Lower lobe of right lung (tissue), 2 donors: Measurements from ENCODE around the gene SYCP1. TPM values are rescaled to one million over a fixed set of nuclear protein-coding genes. Genes with fewer than 3 reads are reported as not detected.
"Not testable (repeated sequence)": the region's sequence is repeated elsewhere in the genome, so short reads cannot be mapped to it uniquely, and the experiment has no call there.

Source experiments
- ATAC-seq, 2 donors: fragments of 200-7000 bp; cut with Tn5 transposase; one replicate each; pipeline ENCODE4 v1.9.1; 2020 to 2022; ENCODE audit warnings: mild to moderate bottlenecking in 2 of 2, moderate library complexity in 2 of 2
- DNase-seq: peaks from one replicate; pipeline ENCODE4 v3.0.0-alpha.2; 2020
- H3K27ac ChIP-seq: fragments of 200-600 bp; one replicate; pipeline ENCODE4 v1.8.0; 2022
- H3K27me3 ChIP-seq: fragments of 200-600 bp; one replicate; pipeline ENCODE4 v1.8.0; 2022; ENCODE audit warnings: low read depth
- H3K36me3 ChIP-seq: fragments of 200-600 bp; one replicate; pipeline ENCODE4 v1.8.0; 2022; ENCODE audit warnings: mild to moderate bottlenecking
- H3K4me1 ChIP-seq: fragments of 200-600 bp; one replicate; pipeline ENCODE4 v1.8.0; 2022
- H3K4me3 ChIP-seq: fragments of 200-600 bp; one replicate; pipeline ENCODE4 v1.8.0; 2022; ENCODE audit warnings: mild to moderate bottlenecking
- H3K9me3 ChIP-seq: fragments of 200-600 bp; one replicate; pipeline ENCODE4 v1.8.0; 2022
- intact Hi-C: fragments of 100-400 bp; cut with DNase I; formaldehyde crosslinking; loops from one replicate; pipeline ENCODE4 v1.11.0; 2022
- total RNA-seq: library from RNA; stranded (reverse); fragmentation: NEBNext Ultra II Directional; extraction: Animal tissue kit (Norgen Biotek cat#: 25700); gene quantifications from one replicate; pipeline ENCODE4 v1.2.1, GENCODE V29; 2021
- TF ChIP-seq, protein P1 (sequence below): fragments of 200-600 bp; IDR thresholded peaks from one replicate; pipeline ENCODE4 v1.8.0; 2022; ENCODE audit warnings: antibody characterized with exemption, mild to moderate bottlenecking
- donor health status: DM: no; HTN: yes; CAD: no; lungs with severe emphysema.

Gene SYCP1
- total RNA-seq, 1 donor from 2014 or later, result not detected

- Histone ChIP-seq H3K4me1 (no peaks in the 10 kb centered on the region), H3K27me3 (no peaks in the 10 kb centered on the region), H3K36me3 (no peaks in the 10 kb centered on the region), H3K27ac (no peak overlapping the region), H3K9me3 (no peaks in the 10 kb centered on the region), H3K4me3 (no peak overlapping the region)
- no peak for ATAC-seq
- intact Hi-C loops, result no loop called here
- TF ChIP-seq, protein P1, sequence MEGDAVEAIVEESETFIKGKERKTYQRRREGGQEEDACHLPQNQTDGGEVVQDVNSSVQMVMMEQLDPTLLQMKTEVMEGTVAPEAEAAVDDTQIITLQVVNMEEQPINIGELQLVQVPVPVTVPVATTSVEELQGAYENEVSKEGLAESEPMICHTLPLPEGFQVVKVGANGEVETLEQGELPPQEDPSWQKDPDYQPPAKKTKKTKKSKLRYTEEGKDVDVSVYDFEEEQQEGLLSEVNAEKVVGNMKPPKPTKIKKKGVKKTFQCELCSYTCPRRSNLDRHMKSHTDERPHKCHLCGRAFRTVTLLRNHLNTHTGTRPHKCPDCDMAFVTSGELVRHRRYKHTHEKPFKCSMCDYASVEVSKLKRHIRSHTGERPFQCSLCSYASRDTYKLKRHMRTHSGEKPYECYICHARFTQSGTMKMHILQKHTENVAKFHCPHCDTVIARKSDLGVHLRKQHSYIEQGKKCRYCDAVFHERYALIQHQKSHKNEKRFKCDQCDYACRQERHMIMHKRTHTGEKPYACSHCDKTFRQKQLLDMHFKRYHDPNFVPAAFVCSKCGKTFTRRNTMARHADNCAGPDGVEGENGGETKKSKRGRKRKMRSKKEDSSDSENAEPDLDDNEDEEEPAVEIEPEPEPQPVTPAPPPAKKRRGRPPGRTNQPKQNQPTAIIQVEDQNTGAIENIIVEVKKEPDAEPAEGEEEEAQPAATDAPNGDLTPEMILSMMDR, result no peak
- no peak for DNase-seq
These were observed 143.0 kb downstream of the SYCP1 start for GRCh38 chr1:114997510-114998289.

- ATAC-seq (no peak), DNase-seq (no peak)
- Histone ChIP-seq H3K9me3 (no peaks in the 10 kb centered on the region), H3K36me3 (no peaks in the 10 kb centered on the region), H3K27ac (no peak overlapping the region), H3K4me3 (no peak overlapping the region), H3K27me3 (no peaks in the 10 kb centered on the region), H3K4me1 (no peaks in the 10 kb centered on the region)
- TF ChIP-seq, protein P1, result no peak
- intact Hi-C loops, result no loop called here
These were observed 151.5 kb downstream of the SYCP1 start for GRCh38 chr1:115006191-115006590.

- H3K9me3 ChIP-seq, result no peaks in the 10 kb centered on the region
- no peaks in the 10 kb centered on the region for H3K27me3 ChIP-seq
- no peak overlapping the region for H3K4me3 ChIP-seq
- H3K36me3 ChIP-seq, result no peaks in the 10 kb centered on the region
- ATAC-seq (no peak), DNase-seq (no peak)
- intact Hi-C loops, result no loop called here
- no peaks in the 10 kb centered on the region for H3K4me1 ChIP-seq
- TF ChIP-seq, protein P1, result no peak
- no peak overlapping the region for H3K27ac ChIP-seq
These were observed 157.3 kb downstream of the SYCP1 start for GRCh38 chr1:115012006-115012405.

- no peaks in the 10 kb centered on the region for H3K36me3 ChIP-seq
- H3K27me3 ChIP-seq, result no peaks in the 10 kb centered on the region
- DNase-seq (no peak), ATAC-seq (no peak)
- no peaks in the 10 kb centered on the region for H3K9me3 ChIP-seq
- TF ChIP-seq, protein P1, result no peak
- H3K27ac ChIP-seq, result no peak overlapping the region
- H3K4me3 ChIP-seq, result no peak overlapping the region
- no peaks in the 10 kb centered on the region for H3K4me1 ChIP-seq
- intact Hi-C loops, result no loop called here
These were observed 157.8 kb downstream of the SYCP1 start for GRCh38 chr1:115012434-115012833.

GRCh38 chr1:115013792-115014191, 159.1 kb downstream of the SYCP1 start:
- no peak for DNase-seq
- ATAC-seq, result no peak
- TF ChIP-seq, protein P1, result no peak
- Histone ChIP-seq H3K4me1 (no peaks in the 10 kb centered on the region), H3K27ac (no peak overlapping the region), H3K36me3 (no peaks in the 10 kb centered on the region), H3K9me3 (no peaks in the 10 kb centered on the region), H3K4me3 (no peak overlapping the region), H3K27me3 (no peaks in the 10 kb centered on the region)
- intact Hi-C loops, result no loop called here

- intact Hi-C loops, H3K4me1 ChIP-seq, H3K36me3 ChIP-seq, ATAC-seq, H3K4me3 ChIP-seq, DNase-seq, H3K27me3 ChIP-seq, H3K27ac ChIP-seq, H3K9me3 ChIP-seq: not testable (repeated sequence)
These were observed 164.9 kb downstream of the SYCP1 start for GRCh38 chr1:115019549-115019948.
